ENCODE data around the gene CFAP157. TPM values are rescaled to one million over a fixed set of nuclear protein-coding genes. Genes with fewer than 3 reads are reported as not detected.

The CFAP157 gene
- polyA plus RNA-seq, 2 donors, result 0.08 to 0.10 TPM

DNA sequence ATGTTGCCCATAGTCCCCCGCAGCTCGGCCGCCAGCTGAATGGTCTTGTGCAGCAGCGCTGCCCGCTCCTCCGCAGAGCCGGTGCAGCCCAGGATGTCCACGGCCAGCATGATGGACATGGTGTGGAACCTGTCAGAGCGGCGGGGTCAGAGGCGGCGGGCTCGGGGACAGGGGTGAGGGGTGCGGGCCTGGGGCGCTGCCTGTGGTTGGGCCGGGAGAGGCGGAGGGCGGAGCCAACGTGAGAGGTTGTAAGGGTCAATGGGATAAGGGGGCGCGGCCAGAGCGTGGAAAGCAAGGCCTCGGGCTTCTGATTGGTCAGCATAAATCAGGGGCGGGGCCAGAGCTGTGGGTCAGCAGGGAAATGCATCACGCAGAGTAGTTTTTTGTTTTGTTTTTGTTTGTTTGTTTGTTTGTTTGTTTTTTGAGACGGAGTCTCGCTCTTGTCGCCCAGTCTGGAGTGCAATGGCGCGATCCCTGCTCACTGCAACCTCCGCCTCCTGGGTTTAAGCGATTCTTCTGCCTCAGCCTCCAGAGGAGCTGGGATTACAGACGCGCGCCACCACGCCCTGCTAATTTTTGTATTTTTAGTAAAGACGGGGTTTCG lies 35.1 kb downstream of the CFAP157 start:
- Histone ChIP-seq H3K4me3 (ENCODE audit: low read depth in 1 of 2, low read length in 2 of 2) (no peak overlapping the region), H3K4me1 (ENCODE audit: control insufficient read depth in 2 of 2, insufficient read depth in 2 of 2, low read length in 1 of 2) (peaks cover 0 to 11% of the 10 kb centered on the region in 2 donors), H3K27ac (ENCODE audit: low read depth in 2 of 2, low read length in 1 of 2) (no peak overlapping the region), H3K27me3 (ENCODE audit: control insufficient read depth in 1 of 2, insufficient read depth in 2 of 2, low read length in 2 of 2) (no peaks in the 10 kb centered on the region), H3K36me3 (ENCODE audit: control insufficient read depth in 2 of 2, insufficient read depth in 2 of 2, low read length in 1 of 2) (peaks cover 0 to 2% of the 10 kb centered on the region in 2 donors), H3K9me3 (ENCODE audit: control insufficient read depth in 2 of 2, insufficient read depth in 1 of 2, low read depth in 1 of 2, low read length in 1 of 2) (no peaks in the 10 kb centered on the region)
- 58 to 68% methylated on average over 38 of the region's 38 CpGs for WGBS, 2 donors

DNA sequence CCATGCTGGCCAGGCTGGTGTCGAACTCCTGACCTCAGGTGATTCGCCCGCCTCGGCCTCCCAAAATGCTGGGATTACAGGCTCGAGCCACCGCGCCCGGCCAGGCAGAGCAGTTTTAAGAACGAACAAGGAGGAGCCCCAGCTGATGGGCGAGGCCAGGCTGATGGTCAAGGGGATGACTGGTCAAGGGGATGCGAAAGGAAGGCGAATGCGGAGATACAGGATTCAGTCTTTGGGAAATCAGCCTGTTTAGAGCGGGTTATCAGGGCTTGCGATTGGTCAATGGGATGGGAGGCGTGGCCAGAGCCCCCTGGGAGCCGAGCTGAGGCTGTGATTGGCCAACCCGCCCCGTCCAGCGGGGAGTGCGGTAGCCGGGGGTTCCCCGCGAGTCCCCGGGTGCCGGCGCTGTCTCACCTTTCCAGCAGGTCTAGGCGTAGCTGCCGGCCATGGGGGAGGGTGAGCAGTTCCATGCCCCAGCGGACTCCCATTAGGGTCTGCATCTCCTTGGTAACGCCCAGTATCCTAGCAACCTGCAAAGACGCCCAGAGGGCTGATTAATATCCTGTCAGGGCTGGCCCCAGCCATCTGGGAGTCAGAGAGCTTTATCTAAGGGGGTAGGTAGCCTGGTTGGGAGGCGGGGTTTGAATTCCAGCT lies 35.8 kb downstream of the CFAP157 start:
- no peaks in the 10 kb centered on the region for H3K9me3 ChIP-seq (ENCODE audit: control insufficient read depth in 2 of 2, insufficient read depth in 1 of 2, low read depth in 1 of 2, low read length in 1 of 2)
- H3K36me3 ChIP-seq (ENCODE audit: control insufficient read depth in 2 of 2, insufficient read depth in 2 of 2, low read length in 1 of 2), result peaks cover 0 to 2% of the 10 kb centered on the region in 2 donors
- H3K27ac ChIP-seq (ENCODE audit: low read depth in 2 of 2, low read length in 1 of 2), result no peak overlapping the region
- no peaks in the 10 kb centered on the region for H3K27me3 ChIP-seq (ENCODE audit: control insufficient read depth in 1 of 2, insufficient read depth in 2 of 2, low read length in 2 of 2)
- H3K4me3 ChIP-seq (ENCODE audit: low read depth in 1 of 2, low read length in 2 of 2), result no peak overlapping the region
- 35 to 41% methylated on average over 33 of the region's 33 CpGs for WGBS, 2 donors
- peaks cover 0 to 11% of the 10 kb centered on the region in 2 donors for H3K4me1 ChIP-seq (ENCODE audit: control insufficient read depth in 2 of 2, insufficient read depth in 2 of 2, low read length in 1 of 2)

DNA sequence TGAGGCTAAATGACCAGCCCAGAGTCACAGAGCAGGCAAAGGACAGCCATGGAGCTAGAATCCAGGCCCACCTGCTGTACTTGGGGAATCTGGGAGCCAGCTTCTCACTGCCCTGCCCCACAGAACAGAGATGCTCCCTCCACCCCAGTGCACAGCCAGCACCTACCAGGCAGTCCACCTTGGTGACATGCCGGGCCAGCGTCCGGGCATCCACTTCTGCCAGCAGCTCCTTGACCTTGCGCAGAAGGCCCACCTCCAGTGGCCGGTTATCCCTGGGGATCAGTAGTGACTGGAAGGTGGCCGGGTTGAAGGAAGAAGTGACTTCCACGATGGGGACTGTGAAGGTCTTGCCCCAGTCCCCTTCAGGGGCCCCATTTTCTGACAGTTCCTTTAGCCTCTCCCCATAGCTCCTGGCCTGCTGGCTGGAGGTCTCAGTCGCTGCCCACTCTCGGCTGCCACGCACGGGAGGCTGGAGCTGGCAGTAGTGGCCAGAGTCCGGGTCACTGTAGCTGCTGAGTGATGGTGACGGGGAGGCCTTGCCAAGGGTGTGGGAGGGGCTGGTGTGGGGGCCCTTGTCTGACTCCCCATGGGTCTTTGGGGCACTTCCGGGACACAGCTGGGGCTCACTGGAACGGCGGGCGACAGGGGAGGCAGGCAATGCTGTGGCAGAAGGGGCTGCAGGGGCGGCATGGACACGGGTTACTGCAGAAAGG lies 37.8 kb downstream of the CFAP157 start:
- Histone ChIP-seq H3K36me3 (ENCODE audit: control insufficient read depth in 2 of 2, insufficient read depth in 2 of 2, low read length in 1 of 2) (peaks cover 2 to 4% of the 10 kb centered on the region in 2 donors), H3K4me3 (ENCODE audit: low read depth in 1 of 2, low read length in 2 of 2) (no peak overlapping the region), H3K9me3 (ENCODE audit: control insufficient read depth in 2 of 2, insufficient read depth in 1 of 2, low read depth in 1 of 2, low read length in 1 of 2) (no peaks in the 10 kb centered on the region), H3K27me3 (ENCODE audit: control insufficient read depth in 1 of 2, insufficient read depth in 2 of 2, low read length in 2 of 2) (no peaks in the 10 kb centered on the region), H3K4me1 (ENCODE audit: control insufficient read depth in 2 of 2, insufficient read depth in 2 of 2, low read length in 1 of 2) (peaks cover 0 to 11% of the 10 kb centered on the region in 2 donors), H3K27ac (ENCODE audit: low read depth in 2 of 2, low read length in 1 of 2) (no peak overlapping the region)
- WGBS, 2 donors, result 91 to 93% methylated on average over 19 of the region's 19 CpGs

DNA sequence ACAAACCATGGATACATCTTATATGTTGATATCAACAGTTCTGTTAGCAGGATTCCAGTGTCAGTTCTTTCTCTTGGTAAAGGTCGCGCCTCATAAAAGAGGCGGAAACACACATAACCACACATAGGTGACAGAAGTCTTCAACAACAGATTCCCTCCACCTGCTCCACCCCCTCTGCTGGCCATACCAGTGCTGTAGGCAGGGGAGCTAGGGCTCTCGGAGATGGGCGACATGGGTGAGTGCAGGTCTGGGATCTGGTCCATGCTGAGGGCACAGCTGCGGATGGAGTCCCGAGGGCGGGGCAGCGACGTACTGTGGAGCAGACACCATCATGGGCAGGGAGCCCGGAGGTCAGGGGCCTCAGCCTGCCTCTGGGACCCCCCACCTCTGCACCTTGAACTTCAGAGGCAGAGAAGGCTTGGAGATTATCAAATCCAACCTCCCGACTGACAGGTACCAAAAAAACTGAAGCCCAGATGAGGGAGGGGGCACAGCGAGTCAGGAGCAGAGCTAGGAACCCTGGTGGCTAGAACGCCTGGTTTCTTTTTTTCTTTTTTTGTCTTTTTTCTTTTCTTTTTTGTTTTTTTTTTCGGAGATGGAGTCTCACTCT lies 40.3 kb downstream of the CFAP157 start:
- no peak overlapping the region for H3K4me3 ChIP-seq (ENCODE audit: low read depth in 1 of 2, low read length in 2 of 2)
- no peaks in the 10 kb centered on the region for H3K9me3 ChIP-seq (ENCODE audit: control insufficient read depth in 2 of 2, insufficient read depth in 1 of 2, low read depth in 1 of 2, low read length in 1 of 2)
- H3K36me3 ChIP-seq (ENCODE audit: control insufficient read depth in 2 of 2, insufficient read depth in 2 of 2, low read length in 1 of 2), result peaks cover 2 to 4% of the 10 kb centered on the region in 2 donors
- H3K4me1 ChIP-seq (ENCODE audit: control insufficient read depth in 2 of 2, insufficient read depth in 2 of 2, low read length in 1 of 2), result peaks cover 2% of the 10 kb centered on the region in 2 donors
- 78 to 79% methylated on average over 15 of the region's 15 CpGs for WGBS, 2 donors
- no peak overlapping the region for H3K27ac ChIP-seq (ENCODE audit: low read depth in 2 of 2, low read length in 1 of 2)
- no peaks in the 10 kb centered on the region for H3K27me3 ChIP-seq (ENCODE audit: control insufficient read depth in 1 of 2, insufficient read depth in 2 of 2, low read length in 2 of 2)

DNA sequence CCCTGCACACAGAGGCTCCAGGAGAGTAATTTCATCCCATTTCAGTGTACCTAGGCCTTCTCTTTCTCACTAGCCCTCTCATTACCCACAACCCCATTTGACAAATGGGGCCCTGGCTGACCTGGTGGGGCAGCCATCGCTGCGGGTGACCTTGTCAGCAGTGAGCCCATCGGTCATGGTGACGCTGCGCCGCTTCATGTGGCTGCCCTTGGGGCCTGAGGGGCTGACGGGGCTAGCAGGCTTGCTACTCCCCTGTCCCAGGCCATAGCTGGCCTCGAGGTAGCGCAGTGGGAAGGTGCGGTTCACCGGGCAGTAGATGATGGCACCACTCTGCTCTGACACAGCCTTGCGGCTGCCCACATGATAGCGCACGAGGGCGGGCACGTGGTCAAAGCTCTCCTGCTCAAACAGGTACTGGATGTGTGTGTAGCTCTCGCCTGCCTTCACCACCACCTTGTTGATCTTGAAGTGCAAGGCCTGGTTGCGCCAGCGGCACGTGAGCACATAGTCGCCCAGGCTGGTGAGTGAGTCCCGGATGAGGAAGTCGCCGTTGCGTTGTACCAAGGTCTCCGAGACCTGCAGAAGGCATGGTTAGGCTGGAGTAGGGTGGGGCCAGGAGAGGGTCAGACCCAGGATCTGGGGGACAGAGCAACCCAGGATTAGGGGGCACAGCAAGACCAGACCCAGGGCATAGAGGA lies 42.5 kb downstream of the CFAP157 start:
- 90 to 92% methylated on average over 26 of the region's 26 CpGs for WGBS, 2 donors
- no peaks in the 10 kb centered on the region for H3K9me3 ChIP-seq (ENCODE audit: control insufficient read depth in 2 of 2, insufficient read depth in 1 of 2, low read depth in 1 of 2, low read length in 1 of 2)
- H3K36me3 ChIP-seq (ENCODE audit: control insufficient read depth in 2 of 2, insufficient read depth in 2 of 2, low read length in 1 of 2), result peaks cover 0 to 4% of the 10 kb centered on the region in 2 donors

DNA sequence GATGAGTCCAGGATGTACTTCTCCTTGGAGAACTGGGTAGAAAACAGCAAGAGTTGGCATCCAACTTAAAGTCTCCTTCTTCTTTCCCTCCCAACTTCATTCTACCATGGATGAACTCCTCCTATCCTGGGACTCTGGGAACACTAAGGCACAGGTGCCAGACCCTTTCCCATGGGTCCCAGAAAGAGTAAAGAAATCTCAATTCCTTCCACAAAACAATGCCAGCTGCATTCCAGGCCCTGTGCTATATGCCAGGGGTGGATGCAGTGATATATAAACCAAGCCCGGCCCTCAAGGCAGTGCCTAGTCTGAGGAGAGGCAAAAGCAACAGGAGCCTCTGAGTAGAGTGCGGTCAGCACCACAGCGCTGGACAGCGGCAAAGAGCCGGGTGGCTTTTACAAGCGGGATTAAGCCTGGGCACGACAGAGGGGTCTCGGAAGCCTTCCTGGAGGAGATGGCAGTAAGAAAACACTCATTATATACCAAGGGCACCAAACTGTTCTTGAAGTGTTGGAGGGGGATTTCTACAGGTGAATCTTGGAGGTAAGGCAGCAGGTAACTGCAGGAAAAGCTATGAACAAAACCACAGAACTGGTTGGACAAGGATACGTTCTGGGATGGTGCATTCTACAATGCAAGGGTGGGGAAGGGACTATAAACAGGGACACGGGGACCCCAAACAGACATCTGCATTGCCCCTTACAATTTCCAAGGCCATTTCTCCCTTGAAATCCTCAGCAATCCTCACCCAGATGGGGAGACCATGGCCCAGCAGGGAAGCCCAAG lies 44.7 kb downstream of the CFAP157 start:
- Histone ChIP-seq H3K4me3 (ENCODE audit: low read depth in 1 of 2, low read length in 2 of 2) (no peak overlapping the region), H3K27ac (ENCODE audit: low read depth in 2 of 2, low read length in 1 of 2) (no peak overlapping the region), H3K9me3 (ENCODE audit: control insufficient read depth in 2 of 2, insufficient read depth in 1 of 2, low read depth in 1 of 2, low read length in 1 of 2) (no peaks in the 10 kb centered on the region), H3K4me1 (ENCODE audit: control insufficient read depth in 2 of 2, insufficient read depth in 2 of 2, low read length in 1 of 2) (peaks cover 3% of the 10 kb centered on the region in 2 donors), H3K27me3 (ENCODE audit: control insufficient read depth in 1 of 2, insufficient read depth in 2 of 2, low read length in 2 of 2) (no peaks in the 10 kb centered on the region), H3K36me3 (ENCODE audit: control insufficient read depth in 2 of 2, insufficient read depth in 2 of 2, low read length in 1 of 2) (peaks cover 0 to 4% of the 10 kb centered on the region in 2 donors)
- 33 to 37% methylated on average over 10 of the region's 10 CpGs for WGBS, 2 donors

More for the DNA sequence above, 42.5 kb downstream of the CFAP157 start:
- Histone ChIP-seq H3K27me3 (ENCODE audit: control insufficient read depth in 1 of 2, insufficient read depth in 2 of 2, low read length in 2 of 2) (no peaks in the 10 kb centered on the region), H3K27ac (ENCODE audit: low read depth in 2 of 2, low read length in 1 of 2) (no peak overlapping the region), H3K4me1 (ENCODE audit: control insufficient read depth in 2 of 2, insufficient read depth in 2 of 2, low read length in 1 of 2) (peaks cover 0 to 3% of the 10 kb centered on the region in 2 donors), H3K4me3 (ENCODE audit: low read depth in 1 of 2, low read length in 2 of 2) (no peak overlapping the region)

DNA sequence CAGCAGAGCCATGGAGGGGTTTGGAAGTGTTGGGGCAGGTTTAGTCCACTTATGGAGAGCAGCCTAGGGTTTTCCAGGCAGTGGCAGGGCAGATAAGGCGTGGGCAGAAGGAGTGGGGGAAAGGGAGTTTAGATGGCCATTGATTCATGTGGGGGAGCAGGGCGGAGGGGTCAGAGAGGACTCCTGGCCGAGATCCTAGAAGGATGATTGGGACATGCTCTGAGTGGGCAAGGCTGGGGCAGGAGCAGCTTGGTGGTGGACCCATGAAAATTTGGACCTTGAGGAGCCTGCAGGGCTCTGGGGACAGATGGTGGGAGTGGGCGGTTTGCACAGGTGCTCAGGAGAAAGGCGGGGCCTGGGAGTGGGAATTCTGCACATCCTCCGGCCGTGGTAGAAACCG lies 46.4 kb downstream of the CFAP157 start:
- Histone ChIP-seq H3K4me3 (ENCODE audit: low read depth in 1 of 2, low read length in 2 of 2) (no peak overlapping the region), H3K27ac (ENCODE audit: low read depth in 2 of 2, low read length in 1 of 2) (no peak overlapping the region), H3K36me3 (ENCODE audit: control insufficient read depth in 2 of 2, insufficient read depth in 2 of 2, low read length in 1 of 2) (peaks cover 0 to 4% of the 10 kb centered on the region in 2 donors), H3K27me3 (ENCODE audit: control insufficient read depth in 1 of 2, insufficient read depth in 2 of 2, low read length in 2 of 2) (no peaks in the 10 kb centered on the region), H3K9me3 (ENCODE audit: control insufficient read depth in 2 of 2, insufficient read depth in 1 of 2, low read depth in 1 of 2, low read length in 1 of 2) (no peaks in the 10 kb centered on the region), H3K4me1 (ENCODE audit: control insufficient read depth in 2 of 2, insufficient read depth in 2 of 2, low read length in 1 of 2) (peaks cover 3% of the 10 kb centered on the region in 2 donors)
- 78 to 80% methylated on average over 8 of the region's 8 CpGs for WGBS, 2 donors

DNA sequence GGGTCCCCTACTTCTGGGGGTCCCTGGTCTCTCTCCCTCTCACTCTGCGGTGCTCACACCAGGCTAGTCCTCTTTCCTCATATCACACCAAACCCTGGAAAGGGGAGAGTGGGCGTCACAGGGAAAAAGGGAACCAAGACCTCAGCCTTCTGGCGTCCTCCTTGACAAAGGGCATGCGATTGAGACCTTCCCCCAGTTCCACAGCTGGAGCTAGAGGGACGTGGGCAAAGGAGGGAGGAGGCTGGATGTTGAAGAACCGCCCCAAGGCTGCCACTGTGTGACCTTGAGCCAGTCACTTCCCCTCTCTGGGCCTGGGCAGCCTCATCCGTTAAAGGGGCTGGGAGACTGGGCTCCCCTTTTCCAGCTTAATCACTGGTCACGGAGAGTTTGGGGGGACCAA lies 46.8 kb downstream of the CFAP157 start:
- H3K4me3 ChIP-seq (ENCODE audit: low read depth in 1 of 2, low read length in 2 of 2), result no peak overlapping the region
- peaks cover 0 to 4% of the 10 kb centered on the region in 2 donors for H3K36me3 ChIP-seq (ENCODE audit: control insufficient read depth in 2 of 2, insufficient read depth in 2 of 2, low read length in 1 of 2)
- no peaks in the 10 kb centered on the region for H3K27me3 ChIP-seq (ENCODE audit: control insufficient read depth in 1 of 2, insufficient read depth in 2 of 2, low read length in 2 of 2)
- H3K9me3 ChIP-seq (ENCODE audit: control insufficient read depth in 2 of 2, insufficient read depth in 1 of 2, low read depth in 1 of 2, low read length in 1 of 2), result no peaks in the 10 kb centered on the region
- peaks cover 3% of the 10 kb centered on the region in 2 donors for H3K4me1 ChIP-seq (ENCODE audit: control insufficient read depth in 2 of 2, insufficient read depth in 2 of 2, low read length in 1 of 2)
- no peak overlapping the region for H3K27ac ChIP-seq (ENCODE audit: low read depth in 2 of 2, low read length in 1 of 2)
- 68 to 76% methylated on average over 7 to 8 of the region's 8 CpGs for WGBS, 2 donors

All from esophagus (tissue), 2 donors.